IMR-90 (cell line): ENCODE data around the gene WDR45B. TPM values are rescaled to one million over a fixed set of nuclear protein-coding genes. Genes with fewer than 3 reads are reported as not detected.

Source experiments
- ATAC-seq: fragments of 200-7000 bp; cut with Tn5 transposase; 2 replicates; pipeline ENCODE4 v1.9.1; 2020; ENCODE audit warnings: low read depth, mild to moderate bottlenecking, moderate library complexity
- BruUV-seq: library from RNA; stranded (reverse); fragments of 400-500 nt; replicated peaks from 2 replicates; lab custom pipeline; 2021; lab: Mats Ljungman, UMichigan
- CTCF ChIA-PET: fragments of 300-600 bp; formaldehyde crosslinking; extraction: SDS; loops from one replicate; lab custom pipeline; 2021; ENCODE audit warnings: antibody characterized with exemption; lab: Yijun Ruan, JAX
- POLR2A ChIA-PET: fragments of 300-600 bp; sonication (Branson Sonifier 250); formaldehyde crosslinking; loops from one replicate; lab custom pipeline; 2022; ENCODE audit warnings: antibody characterized with exemption; ENCODE audit not compliant: unreplicated experiment; lab: Charles Lee
- DNase-seq: peaks from one replicate; pipeline ENCODE4 v3.0.0; 2013
- H2AFZ ChIP-seq: replicated peaks from 2 replicates; pipeline ENCODE3; 2013; ENCODE audit warnings: low read length, mild to moderate bottlenecking; ENCODE audit not compliant: poor library complexity
- H2AK5ac ChIP-seq: 2 replicates; pipeline ENCODE4 v1.6.1; 2013; ENCODE audit warnings: low read depth, low read length, inconsistent platforms
- H2AK9ac ChIP-seq: replicated peaks from 2 replicates; pipeline ENCODE3; 2013; ENCODE audit warnings: mild to moderate bottlenecking, low read depth, low read length, moderate library complexity; ENCODE audit not compliant: poor library complexity
- H2BK120ac ChIP-seq: 2 replicates; pipeline ENCODE4 v1.6.1; 2013; ENCODE audit warnings: low read depth, low read length, inconsistent platforms
- H2BK15ac ChIP-seq: 3 replicates; pipeline ENCODE4 v1.6.1; 2013; ENCODE audit warnings: low read depth, low read length, inconsistent platforms
- H2BK20ac ChIP-seq: 2 replicates; pipeline ENCODE4 v1.6.1; 2013; ENCODE audit warnings: low read depth, mild to moderate bottlenecking, inconsistent platforms, low read length, moderate library complexity
- H2BK5ac ChIP-seq: 2 replicates; pipeline ENCODE4 v1.6.1; 2013; ENCODE audit warnings: mild to moderate bottlenecking, low read depth, low read length, inconsistent platforms; ENCODE audit not compliant: poor library complexity, severe bottlenecking
- H3K14ac ChIP-seq: replicated peaks from 2 replicates; pipeline ENCODE4 v1.6.1; 2013; ENCODE audit warnings: low read depth, low read length, inconsistent platforms
- H3K18ac ChIP-seq: 2 replicates; pipeline ENCODE4 v1.6.1; 2013; ENCODE audit warnings: low read depth, low read length, control low read depth
- H3K23ac ChIP-seq: 2 replicates; pipeline ENCODE4 v1.6.1; 2013; ENCODE audit warnings: low read depth, low read length, inconsistent platforms
- H3K27ac ChIP-seq: 2 replicates; pipeline ENCODE4 v1.5.1; 2013; ENCODE audit warnings: mild to moderate bottlenecking, control low read depth, low read length; ENCODE audit not compliant: insufficient read depth
- H3K27me3 ChIP-seq: 2 replicates; pipeline ENCODE4 v1.6.1; 2013; ENCODE audit warnings: low read length; ENCODE audit not compliant: control insufficient read depth, insufficient read depth
- H3K36me3 ChIP-seq: 2 replicates; pipeline ENCODE4 v1.6.1; 2013; ENCODE audit warnings: low read length, mixed read lengths; ENCODE audit not compliant: control insufficient read depth, insufficient read depth
- H3K4ac ChIP-seq: 2 replicates; pipeline ENCODE4 v1.6.1; 2013; ENCODE audit warnings: low read depth, low read length, inconsistent platforms
- H3K4me1 ChIP-seq: 2 replicates; pipeline ENCODE4 v1.6.1; 2013; ENCODE audit warnings: low read length, mixed read lengths; ENCODE audit not compliant: control insufficient read depth, insufficient read depth
- H3K4me2 ChIP-seq: 2 replicates; pipeline ENCODE4 v1.6.1; 2013; ENCODE audit warnings: low read depth, mild to moderate bottlenecking, control low read depth, low read length, moderate library complexity
- H3K4me3 ChIP-seq: 2 replicates; pipeline ENCODE4 v1.5.1; 2013; ENCODE audit warnings: low read depth, mild to moderate bottlenecking, control low read depth, low read length, moderate library complexity; ENCODE audit not compliant: insufficient read depth
- H3K56ac ChIP-seq: 2 replicates; pipeline ENCODE4 v1.6.1; 2013; ENCODE audit warnings: low read length, inconsistent platforms; ENCODE audit not compliant: insufficient read depth; ENCODE audit errors: extremely low read depth
- H3K79me1 ChIP-seq, 2 experiments: 2 replicates each; pipeline ENCODE4 v1.6.1; 2013; ENCODE audit warnings: low read length in 2 of 2, inconsistent platforms in 1 of 2, low read depth in 1 of 2
- H3K9ac ChIP-seq: 2 replicates; pipeline ENCODE4 v1.6.1; 2013; ENCODE audit warnings: low read depth, low read length, control low read depth
- H3K9me1 ChIP-seq: 2 replicates; pipeline ENCODE4 v1.6.1; 2013; ENCODE audit warnings: low read length, inconsistent platforms; ENCODE audit not compliant: insufficient read depth
- H3K9me3 ChIP-seq: 2 replicates; pipeline ENCODE4 v1.6.1; 2013; ENCODE audit warnings: low read length; ENCODE audit not compliant: control insufficient read depth, insufficient read depth
- H4K20me1 ChIP-seq: 2 replicates; pipeline ENCODE4 v1.6.1; 2013; ENCODE audit warnings: low read length, inconsistent platforms; ENCODE audit not compliant: insufficient read depth
- H4K5ac ChIP-seq: 2 replicates; pipeline ENCODE4 v1.6.1; 2013; ENCODE audit warnings: mild to moderate bottlenecking, low read depth, low read length, control low read depth
- H4K8ac ChIP-seq, 2 experiments: 2 replicates each; pipeline ENCODE4 v1.6.1; 2013; ENCODE audit warnings: low read depth in 2 of 2, low read length in 2 of 2, control low read depth in 1 of 2, inconsistent platforms in 1 of 2
- H4K91ac ChIP-seq: 2 replicates; pipeline ENCODE4 v1.6.1; 2013; ENCODE audit warnings: low read depth, low read length, inconsistent platforms; ENCODE audit not compliant: insufficient read depth
- BHLHE40 ChIP-seq: fragments of 150-350 bp; IDR thresholded peaks from 2 replicates; pipeline ENCODE4 v1.6.1; 2016; ENCODE audit warnings: mild to moderate bottlenecking, low read depth, low read length
- CHD1 ChIP-seq: IDR thresholded peaks from 2 replicates; pipeline ENCODE4 v1.6.1; 2012; ENCODE audit warnings: low read depth, low read length, improper control_type of control experiment
- MAFK ChIP-seq: IDR thresholded peaks from 2 replicates; pipeline ENCODE4 v1.6.1; 2012; ENCODE audit warnings: low read depth, low read length, improper control_type of control experiment
- MXI1 ChIP-seq: IDR thresholded peaks from 2 replicates; pipeline ENCODE4 v1.6.1; 2012; ENCODE audit warnings: low read depth, mild to moderate bottlenecking, low read length, moderate library complexity, borderline replicate concordance
- NFE2L2 ChIP-seq: fragments of 150-350 bp; IDR thresholded peaks from 2 replicates; pipeline ENCODE4 v1.6.1; 2016; ENCODE audit warnings: low read depth, mild to moderate bottlenecking, low read length
- RAD21 ChIP-seq: IDR thresholded peaks from 2 replicates; pipeline ENCODE4 v1.6.1; 2012; ENCODE audit warnings: low read length, improper control_type of control experiment
- RCOR1 ChIP-seq: IDR thresholded peaks from 2 replicates; pipeline ENCODE4 v1.6.1; 2012; ENCODE audit warnings: mild to moderate bottlenecking, low read length, improper control_type of control experiment; ENCODE audit not compliant: insufficient replicate concordance
- RFX5 ChIP-seq: IDR thresholded peaks from 2 replicates; pipeline ENCODE4 v1.8.0; 2012; ENCODE audit warnings: low read depth, mild to moderate bottlenecking, low read length, moderate library complexity
- SMC3 ChIP-seq: fragments of 150-350 bp; IDR thresholded peaks from 2 replicates; pipeline ENCODE4 v1.6.1; 2016; ENCODE audit warnings: low read depth, mild to moderate bottlenecking, antibody characterized with exemption, low read length, moderate library complexity
- WGBS, 2 experiments: methylation state at CpG; one replicate each; pipeline versions ENCODE4 v1.1.5 to v1.1.7; 2013; ENCODE audit warnings: missing lambda C conversion rate in 2 of 2; ENCODE audit not compliant: insufficient read length in 1 of 2; ENCODE audit errors: extremely low coverage in 2 of 2; 5-methylcytosine and 5-hydroxymethylcytosine counted together
- dilution Hi-C: fragments of 300-500 bp; cut with HindIII; formaldehyde crosslinking; loops from one replicate; pipeline ENCODE4 v1.14.3; 2018; ENCODE audit warnings: low sequenced_read_pairs; ENCODE audit not compliant: unreplicated experiment
- in situ Hi-C: fragments of 300-500 bp; cut with MboI; formaldehyde crosslinking; loops from 3 replicates; pipeline ENCODE4 v1.14.3; 2019; ENCODE audit warnings: low sequenced_read_pairs, inconsistent platforms, mixed read lengths
- intact Hi-C: fragments of 100-400 bp; cut with micrococcal nuclease; formaldehyde crosslinking; loops from 2 replicates; pipeline ENCODE4 v1.10.0; 2022
- polyA plus RNA-seq, 3 experiments: library from polyadenylated mRNA; depleted of rRNA; stranded (reverse); fragments of >200 nt; gene quantifications; 2 replicates each; pipeline ENCODE4 v1.2.3, GENCODE V29; 2012; ENCODE audit warnings: low replicate concordance in 1 of 3
- total RNA-seq: library from RNA; depleted of rRNA; stranded (reverse); fragments of >200 nt; gene quantifications from 2 replicates; pipeline ENCODE4 v1.2.3, GENCODE V29; 2012
- TF ChIP-seq, protein P1 (sequence below): fragments of 150-350 bp; IDR thresholded peaks from 2 replicates; pipeline ENCODE4 v1.6.1; 2016; ENCODE audit warnings: low read depth, mild to moderate bottlenecking, low read length, moderate library complexity, borderline replicate concordance
- TF ChIP-seq, protein P2 (sequence below): fragments of 150-350 bp; IDR thresholded peaks from 2 replicates; pipeline ENCODE4 v1.6.1; 2017; ENCODE audit warnings: mild to moderate bottlenecking, antibody characterized with exemption, low read length, low read depth
- TF ChIP-seq, protein P3 (sequence below): conservative IDR thresholded peaks from 2 replicates; pipeline ENCODE4 v1.5.1; 2012; ENCODE audit warnings: mild to moderate bottlenecking, low read depth, low read length, improper control_type of control experiment

The WDR45B gene
- total and polyA plus RNA-seq, 2 of the 4 experiments (the other 2 are of a cell fraction): 98.2 to 110 TPM

GRCh38 chr17:82627405-82627804 is 20.8 kb downstream of the WDR45B start:
- Histone ChIP-seq H3K23ac (no peak overlapping the region), H3K27ac (no peak overlapping the region), H3K4me1 (no peaks in the 10 kb centered on the region), H3K27me3 (no peaks in the 10 kb centered on the region), H3K4ac (no peak overlapping the region), H4K8ac (no peak overlapping the region), H3K79me1 (peaks cover 57 to 61% of the 10 kb centered on the region in 2 experiments), H3K4me3 (no peak overlapping the region), H2AK5ac (no peak overlapping the region), H3K36me3 (peaks cover 52% of the 10 kb centered on the region), H3K18ac (no peak overlapping the region), H3K14ac (no peak overlapping the region), H2BK5ac (no peak overlapping the region), H2BK20ac (no peak overlapping the region), H3K9me1 (0 out of 2 replicates have a peak, but pooled peaks cover 2% of the 10 kb centered on the region), H4K20me1 (peaks cover 47% of the 10 kb centered on the region), H2BK120ac (no peak overlapping the region), H3K4me2 (no peak overlapping the region), H3K9ac (no peak overlapping the region), H4K5ac (no peak overlapping the region), H2AK9ac (no peak overlapping the region), H2AFZ (no peak overlapping the region), H3K9me3 (no peaks in the 10 kb centered on the region), H2BK15ac (no peak overlapping the region), H4K91ac (no peak overlapping the region), H3K56ac (no peak overlapping the region)
- dilution Hi-C loops: no loop called here
- in situ Hi-C loops: no loop called here
- ATAC-seq: no peak
- TF ChIP-seq BHLHE40 (no peak), SMC3 (no peak), MAFK (no peak), RCOR1 (no peak), NFE2L2 (no peak), RAD21 (no peak), MXI1 (no peak), RFX5 (no peak), CHD1 (no peak)
- TF ChIP-seq, protein P1, sequence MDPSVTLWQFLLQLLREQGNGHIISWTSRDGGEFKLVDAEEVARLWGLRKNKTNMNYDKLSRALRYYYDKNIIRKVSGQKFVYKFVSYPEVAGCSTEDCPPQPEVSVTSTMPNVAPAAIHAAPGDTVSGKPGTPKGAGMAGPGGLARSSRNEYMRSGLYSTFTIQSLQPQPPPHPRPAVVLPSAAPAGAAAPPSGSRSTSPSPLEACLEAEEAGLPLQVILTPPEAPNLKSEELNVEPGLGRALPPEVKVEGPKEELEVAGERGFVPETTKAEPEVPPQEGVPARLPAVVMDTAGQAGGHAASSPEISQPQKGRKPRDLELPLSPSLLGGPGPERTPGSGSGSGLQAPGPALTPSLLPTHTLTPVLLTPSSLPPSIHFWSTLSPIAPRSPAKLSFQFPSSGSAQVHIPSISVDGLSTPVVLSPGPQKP: no peak
- TF ChIP-seq, protein P2, sequence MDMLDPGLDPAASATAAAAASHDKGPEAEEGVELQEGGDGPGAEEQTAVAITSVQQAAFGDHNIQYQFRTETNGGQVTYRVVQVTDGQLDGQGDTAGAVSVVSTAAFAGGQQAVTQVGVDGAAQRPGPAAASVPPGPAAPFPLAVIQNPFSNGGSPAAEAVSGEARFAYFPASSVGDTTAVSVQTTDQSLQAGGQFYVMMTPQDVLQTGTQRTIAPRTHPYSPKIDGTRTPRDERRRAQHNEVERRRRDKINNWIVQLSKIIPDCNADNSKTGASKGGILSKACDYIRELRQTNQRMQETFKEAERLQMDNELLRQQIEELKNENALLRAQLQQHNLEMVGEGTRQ: no peak
- TF ChIP-seq, protein P3, sequence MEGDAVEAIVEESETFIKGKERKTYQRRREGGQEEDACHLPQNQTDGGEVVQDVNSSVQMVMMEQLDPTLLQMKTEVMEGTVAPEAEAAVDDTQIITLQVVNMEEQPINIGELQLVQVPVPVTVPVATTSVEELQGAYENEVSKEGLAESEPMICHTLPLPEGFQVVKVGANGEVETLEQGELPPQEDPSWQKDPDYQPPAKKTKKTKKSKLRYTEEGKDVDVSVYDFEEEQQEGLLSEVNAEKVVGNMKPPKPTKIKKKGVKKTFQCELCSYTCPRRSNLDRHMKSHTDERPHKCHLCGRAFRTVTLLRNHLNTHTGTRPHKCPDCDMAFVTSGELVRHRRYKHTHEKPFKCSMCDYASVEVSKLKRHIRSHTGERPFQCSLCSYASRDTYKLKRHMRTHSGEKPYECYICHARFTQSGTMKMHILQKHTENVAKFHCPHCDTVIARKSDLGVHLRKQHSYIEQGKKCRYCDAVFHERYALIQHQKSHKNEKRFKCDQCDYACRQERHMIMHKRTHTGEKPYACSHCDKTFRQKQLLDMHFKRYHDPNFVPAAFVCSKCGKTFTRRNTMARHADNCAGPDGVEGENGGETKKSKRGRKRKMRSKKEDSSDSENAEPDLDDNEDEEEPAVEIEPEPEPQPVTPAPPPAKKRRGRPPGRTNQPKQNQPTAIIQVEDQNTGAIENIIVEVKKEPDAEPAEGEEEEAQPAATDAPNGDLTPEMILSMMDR: no peak
- ChIA-PET POLR2A (no interaction called here), CTCF (no interaction called here)
- no TSS peak for BruUV-seq
- intact Hi-C loops: no loop called here
- 89% methylated on average over 7 of the region's 21 CpGs; no CpG with 5 or more reads in 1 of the 2 experiments for WGBS, 2 experiments
- DNase-seq: no peak
